Liver (tissue), 9 donors: ENCODE measurements around the gene SAMD4A. TPM values are rescaled to one million over a fixed set of nuclear protein-coding genes. Genes with fewer than 3 reads are reported as not detected.

Source experiments
- DNase-seq: peaks from one replicate; pipeline ENCODE4 v3.0.0-alpha.2; 2017; ENCODE audit warnings: low spot score
- H3K27ac ChIP-seq, 2 donors: one replicate each; pipeline ENCODE4 v1.7.0; 2013; ENCODE audit warnings: inconsistent platforms in 2 of 2, low read length in 2 of 2, control low read depth in 1 of 2, low read depth in 1 of 2, mild to moderate bottlenecking in 1 of 2
- H3K27me3 ChIP-seq, 4 donors: one replicate each; pipeline versions ENCODE4 v1.6.1 to v1.7.0; 2013; ENCODE audit warnings: low read length in 3 of 4, inconsistent platforms in 1 of 4, mild to moderate bottlenecking in 1 of 4, moderate library complexity in 1 of 4; ENCODE audit not compliant: control insufficient read depth in 4 of 4, insufficient read depth in 4 of 4
- H3K36me3 ChIP-seq, 4 donors: one replicate each; pipeline versions ENCODE4 v1.6.1 to v1.7.0; 2013; ENCODE audit warnings: low read length in 3 of 4, mild to moderate bottlenecking in 3 of 4, low read depth in 1 of 4, moderate library complexity in 1 of 4; ENCODE audit not compliant: control insufficient read depth in 4 of 4, insufficient read depth in 3 of 4
- H3K4me1 ChIP-seq, 4 donors: one replicate each; pipeline versions ENCODE4 v1.6.1 to v1.7.0; 2013; ENCODE audit warnings: low read length in 3 of 4, mild to moderate bottlenecking in 3 of 4, moderate library complexity in 1 of 4; ENCODE audit not compliant: control insufficient read depth in 4 of 4, insufficient read depth in 4 of 4
- H3K4me3 ChIP-seq, 3 donors: one replicate each; pipeline versions ENCODE4 v1.6.1 to v1.7.0; 2013; ENCODE audit warnings: low read length in 3 of 3, control low read depth in 1 of 3, low read depth in 1 of 3, mild to moderate bottlenecking in 1 of 3
- H3K9ac ChIP-seq, 2 donors: one replicate each; pipeline ENCODE4 v1.7.0; 2013; ENCODE audit warnings: low read length in 2 of 2, mild to moderate bottlenecking in 2 of 2, moderate library complexity in 2 of 2, control low read depth in 1 of 2, low read depth in 1 of 2
- H3K9me3 ChIP-seq, 4 donors: one replicate each; pipeline versions ENCODE4 v1.6.1 to v1.7.0; 2013; ENCODE audit warnings: low read length in 3 of 4; ENCODE audit not compliant: control insufficient read depth in 4 of 4
- ATF3 ChIP-seq: IDR thresholded peaks from 2 replicates; pipeline ENCODE4 v1.6.1; 2016; ENCODE audit warnings: antibody characterized with exemption
- CTCF ChIP-seq: fragments of 150-350 bp; IDR thresholded peaks from 2 replicates; pipeline ENCODE4 v1.5.1; 2017; ENCODE audit warnings: improper control_type of control experiment, low read depth, low read length; ENCODE audit not compliant: missing input control
- EGR1 ChIP-seq, 2 donors: IDR thresholded peaks; 2 replicates each; pipeline ENCODE4 v1.6.1; 2016 to 2018; ENCODE audit warnings: antibody characterized with exemption in 2 of 2, low read depth in 2 of 2
- FOXA1 ChIP-seq: IDR thresholded peaks from 2 replicates; pipeline ENCODE4 v1.6.1; 2016; ENCODE audit warnings: antibody characterized with exemption
- FOXA2 ChIP-seq: IDR thresholded peaks from 2 replicates; pipeline ENCODE4 v1.6.1; 2016; ENCODE audit warnings: antibody characterized with exemption
- GABPA ChIP-seq, 2 donors: IDR thresholded peaks in 1 of 2; conservative IDR thresholded peaks in 1 of 2; 2 replicates each; pipeline ENCODE4 v1.6.1; 2016; ENCODE audit warnings: antibody characterized with exemption in 2 of 2, mild to moderate bottlenecking in 1 of 2, moderate library complexity in 1 of 2
- HNF4A ChIP-seq, 2 donors: conservative IDR thresholded peaks; 2 replicates each; pipeline ENCODE4 v1.6.1; 2016; ENCODE audit warnings: antibody characterized with exemption in 2 of 2, mild to moderate bottlenecking in 2 of 2
- HNF4G ChIP-seq: IDR thresholded peaks from 2 replicates; pipeline ENCODE4 v1.6.1; 2016; ENCODE audit warnings: antibody characterized with exemption
- JUND ChIP-seq, 2 donors: IDR thresholded peaks; 2 replicates each; pipeline ENCODE4 v1.6.1; 2016; ENCODE audit warnings: antibody characterized with exemption in 2 of 2
- MAX ChIP-seq: IDR thresholded peaks from 2 replicates; pipeline ENCODE4 v1.6.1; 2016; ENCODE audit warnings: antibody characterized with exemption
- NR2F2 ChIP-seq: IDR thresholded peaks from 2 replicates; pipeline ENCODE4 v1.6.1; 2016; ENCODE audit warnings: antibody characterized with exemption
- RAD21 ChIP-seq, 2 donors: IDR thresholded peaks; 2 replicates each; pipeline ENCODE4 v1.6.1; 2016; ENCODE audit warnings: antibody characterized with exemption in 2 of 2, mild to moderate bottlenecking in 2 of 2
- REST ChIP-seq: IDR thresholded peaks from 2 replicates; pipeline ENCODE4 v1.6.1; 2016; ENCODE audit warnings: antibody characterized with exemption, mild to moderate bottlenecking
- RXRA ChIP-seq, 2 donors: IDR thresholded peaks; 2 replicates each; pipeline ENCODE4 v1.6.1; 2017 to 2018; ENCODE audit warnings: antibody characterized with exemption in 2 of 2, mild to moderate bottlenecking in 1 of 2
- SP1 ChIP-seq: IDR thresholded peaks from 2 replicates; pipeline ENCODE4 v1.6.1; 2018; ENCODE audit warnings: antibody characterized with exemption, mild to moderate bottlenecking
- TAF1 ChIP-seq: conservative IDR thresholded peaks from 2 replicates; pipeline ENCODE4 v1.6.1; 2016; ENCODE audit warnings: antibody characterized with exemption, mild to moderate bottlenecking
- YY1 ChIP-seq: IDR thresholded peaks from 2 replicates; pipeline ENCODE4 v1.6.1; 2016; ENCODE audit warnings: antibody characterized with exemption, mild to moderate bottlenecking
- ZBTB33 ChIP-seq: IDR thresholded peaks from 2 replicates; pipeline ENCODE4 v1.6.1; 2016; ENCODE audit warnings: antibody characterized with exemption
- WGBS: extraction: QIAGEN DNeasy Blood & Tissue Kit; methylation state at CpG from one replicate; pipeline ENCODE4 v1.1.7; 2013; 5-methylcytosine and 5-hydroxymethylcytosine counted together
- polyA plus RNA-seq, 2 donors: library from polyadenylated mRNA; stranded (reverse) in 1 of 2; unstranded in 1 of 2; fragments of 200-250 nt in 1 of 2; fragments of >200 nt in 1 of 2; fragmentation: Nextera tagmentation in 1 of 2; extraction: Ambion mirVana in 1 of 2; gene quantifications; one replicate each; pipeline versions ENCODE4 v1.2.1 to v1.2.3, GENCODE V29; 2013 to 2015
- total RNA-seq, 2 donors: library from RNA; depleted of rRNA; stranded (reverse); fragments of >200 nt; gene quantifications; one replicate each; pipeline ENCODE4 v1.2.3, GENCODE V29; 2014
- donor health status: healthy.
- donor health status: healthy.
- donor health status: healthy.
- donor health status: healthy.
- donor health status: healthy.

The SAMD4A gene
- total and polyA plus RNA-seq, 4 donors: 4.3 to 17.8 (median 8.1) TPM

- Histone ChIP-seq H3K27ac (no peak overlapping the region), H3K9me3 (no peaks in the 10 kb centered on the region), H3K4me1 (peaks cover 0 to 7% (median 1%) of the 10 kb centered on the region in 4 donors), H3K27me3 (no peaks in the 10 kb centered on the region), H3K4me3 (no peak overlapping the region), H3K36me3 (peaks cover 0 to 2% (median 0%) of the 10 kb centered on the region in 4 donors), H3K9ac (no peak overlapping the region)
- DNase-seq: no peak
- TF ChIP-seq RXRA (IDR thresholded peaks at IDR 0.05) (no peak), JUND (IDR thresholded peaks at IDR 0.05) (no peak), NR2F2 (no peak), FOXA1 (no peak), YY1 (no peak), HNF4G (no peak), EGR1 (IDR thresholded peaks at IDR 0.05; ENCODE audit: low read depth in 2 of 2) (no peak), ATF3 (no peak)
- WGBS: 94% methylated on average over 3 of the region's 3 CpGs
These were observed 39.8 kb downstream of the SAMD4A start for GRCh38 chr14:54606631-54607133.

DNA sequence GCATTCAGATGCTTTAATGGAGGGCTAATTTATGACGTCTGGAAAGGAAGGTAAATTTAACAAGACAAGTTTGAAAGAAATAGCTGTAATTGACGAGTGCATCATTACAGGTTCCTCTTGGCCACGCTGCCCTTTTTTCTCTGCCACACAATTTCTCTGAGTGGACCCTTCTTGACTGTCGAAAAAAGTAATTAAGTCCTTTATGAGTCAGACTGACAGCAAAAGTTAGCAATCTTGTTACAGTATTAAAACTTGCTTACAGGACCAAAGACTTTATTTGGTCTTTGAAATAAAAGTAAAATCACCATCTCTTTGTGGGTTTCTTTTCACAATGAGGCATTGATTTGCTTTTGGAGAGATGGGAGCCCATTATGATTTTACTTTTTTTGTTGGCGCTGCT lies 42.6 kb downstream of the SAMD4A start:
- 85% methylated on average over 5 of the region's 5 CpGs for WGBS
- TF ChIP-seq ZBTB33 (no peak), RXRA (IDR thresholded peaks at IDR 0.05) (no peak), JUND (IDR thresholded peaks at IDR 0.05) (no peak), FOXA2 (no peak), FOXA1 (no peak), HNF4G (no peak), CTCF (no peak), EGR1 (IDR thresholded peaks at IDR 0.05; ENCODE audit: low read depth in 2 of 2) (no peak), GABPA (IDR thresholded peaks at IDR 0.05 in 1 of 2, conservative IDR thresholded peaks at IDR 0.05 in 1 of 2) (no peak), RAD21 (IDR thresholded peaks at IDR 0.05) (no peak), MAX (no peak), NR2F2 (no peak), HNF4A (conservative IDR thresholded peaks at IDR 0.05) (no peak), YY1 (no peak), TAF1 (no peak), SP1 (no peak), REST (no peak), ATF3 (no peak)

More for the DNA sequence above, 42.6 kb downstream of the SAMD4A start:
- no peak for DNase-seq
- Histone ChIP-seq H3K4me1 (no peaks in the 10 kb centered on the region), H3K27me3 (no peaks in the 10 kb centered on the region), H3K27ac (no peak overlapping the region), H3K4me3 (no peak overlapping the region), H3K9me3 (no peaks in the 10 kb centered on the region), H3K9ac (no peak overlapping the region), H3K36me3 (peaks cover 0 to 2% (median 0%) of the 10 kb centered on the region in 4 donors)
